Liver (tissue), 9 donors: ENCODE data around the gene SLC1A2. TPM values are rescaled to one million over a fixed set of nuclear protein-coding genes. Genes with fewer than 3 reads are reported as not detected.

ENCODE experiments used
- DNase-seq: peaks from one replicate; pipeline ENCODE4 v3.0.0-alpha.2; 2017; ENCODE audit warnings: low spot score
- H3K27ac ChIP-seq, 2 donors: one replicate each; pipeline ENCODE4 v1.7.0; 2013; ENCODE audit warnings: inconsistent platforms in 2 of 2, low read length in 2 of 2, control low read depth in 1 of 2, low read depth in 1 of 2, mild to moderate bottlenecking in 1 of 2
- H3K27me3 ChIP-seq, 4 donors: one replicate each; pipeline versions ENCODE4 v1.6.1 to v1.7.0; 2013; ENCODE audit warnings: low read length in 3 of 4, inconsistent platforms in 1 of 4, mild to moderate bottlenecking in 1 of 4, moderate library complexity in 1 of 4; ENCODE audit not compliant: control insufficient read depth in 4 of 4, insufficient read depth in 4 of 4
- H3K36me3 ChIP-seq, 4 donors: one replicate each; pipeline versions ENCODE4 v1.6.1 to v1.7.0; 2013; ENCODE audit warnings: low read length in 3 of 4, mild to moderate bottlenecking in 3 of 4, low read depth in 1 of 4, moderate library complexity in 1 of 4; ENCODE audit not compliant: control insufficient read depth in 4 of 4, insufficient read depth in 3 of 4
- H3K4me1 ChIP-seq, 4 donors: one replicate each; pipeline versions ENCODE4 v1.6.1 to v1.7.0; 2013; ENCODE audit warnings: low read length in 3 of 4, mild to moderate bottlenecking in 3 of 4, moderate library complexity in 1 of 4; ENCODE audit not compliant: control insufficient read depth in 4 of 4, insufficient read depth in 4 of 4
- H3K4me3 ChIP-seq, 3 donors: one replicate each; pipeline versions ENCODE4 v1.6.1 to v1.7.0; 2013; ENCODE audit warnings: low read length in 3 of 3, control low read depth in 1 of 3, low read depth in 1 of 3, mild to moderate bottlenecking in 1 of 3
- H3K9ac ChIP-seq, 2 donors: one replicate each; pipeline ENCODE4 v1.7.0; 2013; ENCODE audit warnings: low read length in 2 of 2, mild to moderate bottlenecking in 2 of 2, moderate library complexity in 2 of 2, control low read depth in 1 of 2, low read depth in 1 of 2
- H3K9me3 ChIP-seq, 4 donors: one replicate each; pipeline versions ENCODE4 v1.6.1 to v1.7.0; 2013; ENCODE audit warnings: low read length in 3 of 4; ENCODE audit not compliant: control insufficient read depth in 4 of 4
- CTCF ChIP-seq: fragments of 150-350 bp; IDR thresholded peaks from 2 replicates; pipeline ENCODE4 v1.5.1; 2017; ENCODE audit warnings: improper control_type of control experiment, low read depth, low read length; ENCODE audit not compliant: missing input control
- FOXA2 ChIP-seq: IDR thresholded peaks from 2 replicates; pipeline ENCODE4 v1.6.1; 2016; ENCODE audit warnings: antibody characterized with exemption
- GABPA ChIP-seq, 2 donors: IDR thresholded peaks in 1 of 2; conservative IDR thresholded peaks in 1 of 2; 2 replicates each; pipeline ENCODE4 v1.6.1; 2016; ENCODE audit warnings: antibody characterized with exemption in 2 of 2, mild to moderate bottlenecking in 1 of 2, moderate library complexity in 1 of 2
- HNF4A ChIP-seq, 2 donors: conservative IDR thresholded peaks; 2 replicates each; pipeline ENCODE4 v1.6.1; 2016; ENCODE audit warnings: antibody characterized with exemption in 2 of 2, mild to moderate bottlenecking in 2 of 2
- HNF4G ChIP-seq: IDR thresholded peaks from 2 replicates; pipeline ENCODE4 v1.6.1; 2016; ENCODE audit warnings: antibody characterized with exemption
- JUND ChIP-seq, 2 donors: IDR thresholded peaks; 2 replicates each; pipeline ENCODE4 v1.6.1; 2016; ENCODE audit warnings: antibody characterized with exemption in 2 of 2
- MAX ChIP-seq: IDR thresholded peaks from 2 replicates; pipeline ENCODE4 v1.6.1; 2016; ENCODE audit warnings: antibody characterized with exemption
- RAD21 ChIP-seq, 2 donors: IDR thresholded peaks; 2 replicates each; pipeline ENCODE4 v1.6.1; 2016; ENCODE audit warnings: antibody characterized with exemption in 2 of 2, mild to moderate bottlenecking in 2 of 2
- REST ChIP-seq: IDR thresholded peaks from 2 replicates; pipeline ENCODE4 v1.6.1; 2016; ENCODE audit warnings: antibody characterized with exemption, mild to moderate bottlenecking
- RXRA ChIP-seq, 2 donors: IDR thresholded peaks; 2 replicates each; pipeline ENCODE4 v1.6.1; 2017 to 2018; ENCODE audit warnings: antibody characterized with exemption in 2 of 2, mild to moderate bottlenecking in 1 of 2
- SP1 ChIP-seq: IDR thresholded peaks from 2 replicates; pipeline ENCODE4 v1.6.1; 2018; ENCODE audit warnings: antibody characterized with exemption, mild to moderate bottlenecking
- TAF1 ChIP-seq: conservative IDR thresholded peaks from 2 replicates; pipeline ENCODE4 v1.6.1; 2016; ENCODE audit warnings: antibody characterized with exemption, mild to moderate bottlenecking
- ZBTB33 ChIP-seq: IDR thresholded peaks from 2 replicates; pipeline ENCODE4 v1.6.1; 2016; ENCODE audit warnings: antibody characterized with exemption
- WGBS: extraction: QIAGEN DNeasy Blood & Tissue Kit; methylation state at CpG from one replicate; pipeline ENCODE4 v1.1.7; 2013; 5-methylcytosine and 5-hydroxymethylcytosine counted together
- polyA plus RNA-seq, 2 donors: library from polyadenylated mRNA; stranded (reverse) in 1 of 2; unstranded in 1 of 2; fragments of 200-250 nt in 1 of 2; fragments of >200 nt in 1 of 2; fragmentation: Nextera tagmentation in 1 of 2; extraction: Ambion mirVana in 1 of 2; gene quantifications; one replicate each; pipeline versions ENCODE4 v1.2.1 to v1.2.3, GENCODE V29; 2013 to 2015
- total RNA-seq, 2 donors: library from RNA; depleted of rRNA; stranded (reverse); fragments of >200 nt; gene quantifications; one replicate each; pipeline ENCODE4 v1.2.3, GENCODE V29; 2014
- donor health status: healthy.
- donor health status: healthy.
- donor health status: healthy.
- donor health status: healthy.
- donor health status: healthy.

Gene SLC1A2
- total and polyA plus RNA-seq, 4 donors = 6.4 to 19.5 (median 13.5) TPM

GRCh38 chr11:35412285-35412684, 7.1 kb downstream of the SLC1A2 start:
- H3K9ac ChIP-seq = no peak overlapping the region
- no peaks in the 10 kb centered on the region for H3K9me3 ChIP-seq
- H3K27ac ChIP-seq = no peak overlapping the region
- no peak for TF ChIP-seq TAF1
- no peak for TF ChIP-seq RXRA (IDR thresholded peaks at IDR 0.05)
- peak; percentile 59 to 63 for TF ChIP-seq RAD21 (IDR thresholded peaks at IDR 0.05)
- peak; percentile 31 for TF ChIP-seq CTCF
- TF ChIP-seq MAX = no peak
- H3K36me3 ChIP-seq = no peaks in the 10 kb centered on the region
- H3K4me1 ChIP-seq = no peaks in the 10 kb centered on the region
- DNase-seq = no peak
- H3K4me3 ChIP-seq = no peak overlapping the region
- WGBS = 56% methylated on average over 2 of the region's 2 CpGs
- peaks cover 0 to 7% (median 0%) of the 10 kb centered on the region in 4 donors for H3K27me3 ChIP-seq

- Histone ChIP-seq H3K9ac (no peak overlapping the region), H3K36me3 (no peaks in the 10 kb centered on the region), H3K9me3 (no peaks in the 10 kb centered on the region), H3K27me3 (peaks cover 0 to 3% (median 0%) of the 10 kb centered on the region in 4 donors), H3K4me3 (no peak overlapping the region), H3K27ac (no peak overlapping the region), H3K4me1 (peaks cover 0 to 6% (median 2%) of the 10 kb centered on the region in 4 donors)
- TF ChIP-seq GABPA (IDR thresholded peaks at IDR 0.05 in 1 of 2, conservative IDR thresholded peaks at IDR 0.05 in 1 of 2) (no peak), JUND (IDR thresholded peaks at IDR 0.05) (no peak), SP1 (no peak), CTCF (no peak), HNF4G (no peak), FOXA2 (no peak), RXRA (IDR thresholded peaks at IDR 0.05) (no peak), HNF4A (conservative IDR thresholded peaks at IDR 0.05) (no peak), REST (no peak), ZBTB33 (no peak)
- WGBS = 82% methylated on average over 1 of the region's 1 CpG
- DNase-seq = no peak
These were observed 12.3 kb downstream of the SLC1A2 start for GRCh38 chr11:35407041-35407440.
